H9 (cell line): Measurements from ENCODE around the gene UGT3A1. TPM values are rescaled to one million over a fixed set of nuclear protein-coding genes. Genes with fewer than 3 reads are reported as not detected.

Experiments
- DNase-seq: peaks from one replicate; pipeline ENCODE4 v3.0.0-alpha.2; 2017
- H2AFZ ChIP-seq: one replicate; pipeline ENCODE4 v1.6.1; 2013; ENCODE audit warnings: mild to moderate bottlenecking, low read length, control low read depth, moderate library complexity
- H2AK5ac ChIP-seq: 2 replicates; pipeline ENCODE4 v1.6.1; 2013; ENCODE audit warnings: low read length, control low read depth, mixed read lengths; ENCODE audit not compliant: insufficient read length
- H2BK120ac ChIP-seq: one replicate; pipeline ENCODE4 v1.6.1; 2013; ENCODE audit warnings: low read depth, mild to moderate bottlenecking, low read length, control low read depth, inconsistent platforms; ENCODE audit not compliant: poor library complexity, severe bottlenecking
- H2BK12ac ChIP-seq: 2 replicates; pipeline ENCODE4 v1.6.1; 2013; ENCODE audit warnings: low read length, control low read depth, mixed read lengths, low read depth; ENCODE audit not compliant: insufficient read length
- H2BK15ac ChIP-seq: 2 replicates; pipeline ENCODE4 v1.6.1; 2013; ENCODE audit warnings: low read depth, low read length, control low read depth
- H2BK20ac ChIP-seq: one replicate; pipeline ENCODE4 v1.6.1; 2013; ENCODE audit warnings: low read depth, mild to moderate bottlenecking, low read length, control low read depth, inconsistent platforms; ENCODE audit not compliant: poor library complexity, severe bottlenecking
- H2BK5ac ChIP-seq: 2 replicates; pipeline ENCODE4 v1.6.1; 2013; ENCODE audit warnings: low read length, control low read depth, mixed read lengths; ENCODE audit not compliant: insufficient read length
- H3K14ac ChIP-seq: 2 replicates; pipeline ENCODE4 v1.6.1; 2013; ENCODE audit warnings: low read length, control low read depth; ENCODE audit not compliant: insufficient read depth
- H3K18ac ChIP-seq: 2 replicates; pipeline ENCODE4 v1.6.1; 2013; ENCODE audit warnings: low read depth, mild to moderate bottlenecking, mixed read lengths, low read length, control low read depth; ENCODE audit not compliant: insufficient read length
- H3K23ac ChIP-seq: 2 replicates; pipeline ENCODE4 v1.6.1; 2013; ENCODE audit warnings: low read length, control low read depth, mixed read lengths, low read depth; ENCODE audit not compliant: insufficient read length
- H3K23me2 ChIP-seq: 2 replicates; pipeline ENCODE4 v1.6.1; 2013; ENCODE audit warnings: low read depth, mild to moderate bottlenecking, mixed read lengths, low read length, control low read depth; ENCODE audit not compliant: insufficient read length, poor library complexity, severe bottlenecking
- H3K27ac ChIP-seq: 2 replicates; pipeline ENCODE4 v1.5.1; 2013; ENCODE audit warnings: low read length, control low read depth, mixed read lengths, low read depth; ENCODE audit not compliant: insufficient read length
- H3K27me3 ChIP-seq: 2 replicates; pipeline ENCODE4 v1.6.1; 2013; ENCODE audit warnings: low read length, control low read depth, inconsistent platforms; ENCODE audit not compliant: insufficient read depth
- H3K4ac ChIP-seq: 2 replicates; pipeline ENCODE4 v1.6.1; 2013; ENCODE audit warnings: low read depth, mild to moderate bottlenecking, control low read depth, inconsistent platforms, low read length, moderate library complexity
- H3K4me1 ChIP-seq: 2 replicates; pipeline ENCODE4 v1.6.1; 2013; ENCODE audit warnings: low read length, control low read depth, inconsistent platforms; ENCODE audit not compliant: insufficient read depth
- H3K4me2 ChIP-seq: 2 replicates; pipeline ENCODE4 v1.6.1; 2013; ENCODE audit warnings: low read length, control low read depth, mixed read lengths; ENCODE audit not compliant: insufficient read length, insufficient read depth
- H3K56ac ChIP-seq: 2 replicates; pipeline ENCODE4 v1.6.1; 2013; ENCODE audit warnings: low read depth, mild to moderate bottlenecking, mixed read lengths, low read length, control low read depth; ENCODE audit not compliant: insufficient read length
- H3K79me1 ChIP-seq: 2 replicates; pipeline ENCODE4 v1.6.1; 2013; ENCODE audit warnings: low read depth, mild to moderate bottlenecking, moderate library complexity, low read length, control low read depth, inconsistent platforms; ENCODE audit not compliant: insufficient read depth, poor library complexity, severe bottlenecking
- H3K79me2 ChIP-seq: 2 replicates; pipeline ENCODE4 v1.6.1; 2013; ENCODE audit warnings: low read length, control low read depth, inconsistent platforms; ENCODE audit not compliant: insufficient read depth
- H3K9ac ChIP-seq: 2 replicates; pipeline ENCODE4 v1.6.1; 2013; ENCODE audit warnings: low read length, control low read depth, mixed read lengths; ENCODE audit not compliant: insufficient read length; ENCODE audit errors: extremely low read depth
- H3K9me3 ChIP-seq: one replicate; pipeline ENCODE4 v1.6.1; 2013; ENCODE audit warnings: low read depth, low read length, inconsistent platforms; ENCODE audit not compliant: control insufficient read depth
- H3T11ph ChIP-seq: one replicate; pipeline ENCODE4 v1.6.1; 2013; ENCODE audit warnings: mild to moderate bottlenecking, low read length, control low read depth, inconsistent platforms
- H4K20me1 ChIP-seq: one replicate; pipeline ENCODE4 v1.6.1; 2013; ENCODE audit not compliant: control insufficient read depth, insufficient read length, insufficient read depth
- H4K5ac ChIP-seq: 2 replicates; pipeline ENCODE4 v1.6.1; 2013; ENCODE audit warnings: low read depth, mild to moderate bottlenecking, mixed read lengths, low read length, control low read depth; ENCODE audit not compliant: insufficient read length
- H4K8ac ChIP-seq: replicated peaks from 2 replicates; pipeline ENCODE4 v1.6.1; 2013; ENCODE audit warnings: low read length, control low read depth, mixed read lengths, low read depth; ENCODE audit not compliant: insufficient read length
- H4K91ac ChIP-seq: 2 replicates; pipeline ENCODE4 v1.6.1; 2013; ENCODE audit warnings: low read depth, mild to moderate bottlenecking, moderate library complexity, mixed read lengths, low read length, control low read depth; ENCODE audit not compliant: insufficient read length
- H3K27ac Mint-ChIP-seq, 3 experiments: 2 replicates in 2 of 3; 3 replicates in 1 of 3; pipeline ENCODE4 v1.8.0; 2020 to 2021; ENCODE audit warnings: mixed read lengths in 3 of 3, mild to moderate bottlenecking in 1 of 3, moderate library complexity in 1 of 3
- H3K27me3 Mint-ChIP-seq: 2 replicates; pipeline ENCODE4 v1.8.0; 2021; ENCODE audit warnings: low read depth, mild to moderate bottlenecking, moderate library complexity, mixed read lengths
- H3K36me3 Mint-ChIP-seq, 3 experiments: 2 replicates in 2 of 3; 3 replicates in 1 of 3; pipeline ENCODE4 v1.8.0; 2020 to 2021; ENCODE audit warnings: low read depth in 3 of 3, mixed read lengths in 3 of 3; ENCODE audit not compliant: insufficient read depth in 1 of 3
- H3K4me1 Mint-ChIP-seq, 2 experiments: 2 replicates each; pipeline ENCODE4 v1.8.0; 2020; ENCODE audit warnings: mixed read lengths in 2 of 2
- H3K4me3 Mint-ChIP-seq, 2 experiments: 2 replicates in 1 of 2; 3 replicates in 1 of 2; pipeline ENCODE4 v1.8.0; 2020 to 2021; ENCODE audit warnings: mild to moderate bottlenecking in 2 of 2, mixed read lengths in 2 of 2, moderate library complexity in 1 of 2
- H3K9me3 Mint-ChIP-seq, 2 experiments: 2 replicates in 1 of 2; 3 replicates in 1 of 2; pipeline ENCODE4 v1.8.0; 2020; ENCODE audit warnings: mild to moderate bottlenecking in 2 of 2, mixed read lengths in 2 of 2, moderate library complexity in 1 of 2
- WGBS: extraction: QIAGEN DNeasy Blood & Tissue Kit; methylation state at CpG from one replicate; pipeline ENCODE4 v1.1.7; 2013; ENCODE audit warnings: missing lambda C conversion rate, low lambda C conversion rate, mixed read lengths; ENCODE audit not compliant: insufficient read length; ENCODE audit errors: extremely low coverage; 5-methylcytosine and 5-hydroxymethylcytosine counted together
- total RNA-seq: library from RNA; stranded (reverse); gene quantifications from 2 replicates; pipeline ENCODE4 v1.2.1, GENCODE V29; 2021
- TF ChIP-seq, protein P1 (sequence below): fragments of 200-600 bp; sonication (generic); conservative IDR thresholded peaks from 3 replicates; pipeline ENCODE4 v1.8.0; 2021; ENCODE audit warnings: antibody characterized with exemption, mild to moderate bottlenecking

Gene UGT3A1
- total RNA-seq, 1 experiment from 2014 or later = 1.8 TPM

GRCh38 chr5:35963381-35963843 lies 27.8 kb downstream of the UGT3A1 start:
- H3K4me1 Mint-ChIP-seq = no peaks in the 10 kb centered on the region
- peaks cover 0 to 12% (median 6%) of the 10 kb centered on the region in 3 experiments; a peak in 6 of 7 replicates for H3K36me3 Mint-ChIP-seq
- TF ChIP-seq, protein P1, sequence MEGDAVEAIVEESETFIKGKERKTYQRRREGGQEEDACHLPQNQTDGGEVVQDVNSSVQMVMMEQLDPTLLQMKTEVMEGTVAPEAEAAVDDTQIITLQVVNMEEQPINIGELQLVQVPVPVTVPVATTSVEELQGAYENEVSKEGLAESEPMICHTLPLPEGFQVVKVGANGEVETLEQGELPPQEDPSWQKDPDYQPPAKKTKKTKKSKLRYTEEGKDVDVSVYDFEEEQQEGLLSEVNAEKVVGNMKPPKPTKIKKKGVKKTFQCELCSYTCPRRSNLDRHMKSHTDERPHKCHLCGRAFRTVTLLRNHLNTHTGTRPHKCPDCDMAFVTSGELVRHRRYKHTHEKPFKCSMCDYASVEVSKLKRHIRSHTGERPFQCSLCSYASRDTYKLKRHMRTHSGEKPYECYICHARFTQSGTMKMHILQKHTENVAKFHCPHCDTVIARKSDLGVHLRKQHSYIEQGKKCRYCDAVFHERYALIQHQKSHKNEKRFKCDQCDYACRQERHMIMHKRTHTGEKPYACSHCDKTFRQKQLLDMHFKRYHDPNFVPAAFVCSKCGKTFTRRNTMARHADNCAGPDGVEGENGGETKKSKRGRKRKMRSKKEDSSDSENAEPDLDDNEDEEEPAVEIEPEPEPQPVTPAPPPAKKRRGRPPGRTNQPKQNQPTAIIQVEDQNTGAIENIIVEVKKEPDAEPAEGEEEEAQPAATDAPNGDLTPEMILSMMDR = peak; percentile 93

More at GRCh38 chr5:35963381-35963843, 27.8 kb downstream of the UGT3A1 start:
- no peak overlapping the region for H3K4ac ChIP-seq
- H4K20me1 ChIP-seq = no peaks in the 10 kb centered on the region
- no peak overlapping the region for H3K4me2 ChIP-seq
- H4K91ac ChIP-seq = no peak overlapping the region
- no peak overlapping the region for H2BK120ac ChIP-seq
- no peak overlapping the region for H3K14ac ChIP-seq
- H3K4me3 Mint-ChIP-seq = 0 out of 5 replicates have a peak overlapping the region, but pooled peaks of 1 of the 2 experiments have one; percentile 30
- no peak overlapping the region for H2AK5ac ChIP-seq
- no peak overlapping the region for H3K23ac ChIP-seq
- WGBS = no CpG with 5 or more reads among the region's 8 CpGs
- no peak overlapping the region for H3T11ph ChIP-seq
- no peaks in the 10 kb centered on the region for H3K23me2 ChIP-seq
- no peaks in the 10 kb centered on the region for H3K79me1 ChIP-seq
- H2BK15ac ChIP-seq = no peak overlapping the region
- H3K27ac ChIP-seq = no peak overlapping the region
- no peak overlapping the region for H2BK20ac ChIP-seq
- H2BK12ac ChIP-seq = no peak overlapping the region
- no peak overlapping the region for H2BK5ac ChIP-seq
- no peaks in the 10 kb centered on the region for H3K79me2 ChIP-seq
- no peak overlapping the region for H3K9ac ChIP-seq
- peaks cover 6% of the 10 kb centered on the region for H3K9me3 ChIP-seq
- H3K9me3 Mint-ChIP-seq = peaks cover 20 to 21% of the 10 kb centered on the region in 2 experiments
- H3K4me1 ChIP-seq = no peaks in the 10 kb centered on the region
- no peaks in the 10 kb centered on the region for H3K27me3 ChIP-seq
- peaks cover 13% of the 10 kb centered on the region for H3K27me3 Mint-ChIP-seq
- H4K5ac ChIP-seq = no peak overlapping the region
- peak; percentile 69 for DNase-seq
- no peak overlapping the region for H3K18ac ChIP-seq
- no peak overlapping the region for H3K56ac ChIP-seq
- no peak overlapping the region for H4K8ac ChIP-seq
- H2AFZ ChIP-seq = no peak overlapping the region
- H3K27ac Mint-ChIP-seq = no peak overlapping the region; a peak in 1 of 7 replicates
